GM15510 (cell line): ENCODE results near the gene FEN1.

ENCODE experiments used
- POLR2A ChIP-seq: IDR thresholded peaks from 3 replicates; pipeline ENCODE4 v1.6.1; 2011; ENCODE audit warnings: borderline replicate concordance; ENCODE audit not compliant: insufficient read length; ENCODE audit errors: extremely low read depth

FEN1 gene

DNA sequence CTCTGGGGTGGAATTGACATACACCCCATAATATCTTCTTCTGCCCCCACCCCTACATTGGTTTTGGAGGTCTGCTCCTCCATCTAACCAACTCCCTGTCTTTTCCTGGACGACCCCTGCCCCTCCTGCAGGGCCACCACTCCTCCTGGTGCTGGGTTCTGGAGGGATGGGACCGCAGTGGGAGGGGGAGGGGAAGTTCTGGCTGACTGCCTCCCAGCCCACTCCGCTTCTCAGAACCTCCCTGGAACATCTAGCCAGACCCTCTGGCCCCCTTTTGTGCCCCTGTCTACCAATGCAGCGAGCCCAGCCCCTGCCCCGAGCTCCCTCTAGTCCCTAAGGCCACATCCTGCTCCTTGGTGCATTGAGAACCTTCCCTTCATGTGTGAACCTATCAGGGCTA, 39.0 kb upstream of the FEN1 start:
- TF ChIP-seq POLR2A, result no peak

DNA sequence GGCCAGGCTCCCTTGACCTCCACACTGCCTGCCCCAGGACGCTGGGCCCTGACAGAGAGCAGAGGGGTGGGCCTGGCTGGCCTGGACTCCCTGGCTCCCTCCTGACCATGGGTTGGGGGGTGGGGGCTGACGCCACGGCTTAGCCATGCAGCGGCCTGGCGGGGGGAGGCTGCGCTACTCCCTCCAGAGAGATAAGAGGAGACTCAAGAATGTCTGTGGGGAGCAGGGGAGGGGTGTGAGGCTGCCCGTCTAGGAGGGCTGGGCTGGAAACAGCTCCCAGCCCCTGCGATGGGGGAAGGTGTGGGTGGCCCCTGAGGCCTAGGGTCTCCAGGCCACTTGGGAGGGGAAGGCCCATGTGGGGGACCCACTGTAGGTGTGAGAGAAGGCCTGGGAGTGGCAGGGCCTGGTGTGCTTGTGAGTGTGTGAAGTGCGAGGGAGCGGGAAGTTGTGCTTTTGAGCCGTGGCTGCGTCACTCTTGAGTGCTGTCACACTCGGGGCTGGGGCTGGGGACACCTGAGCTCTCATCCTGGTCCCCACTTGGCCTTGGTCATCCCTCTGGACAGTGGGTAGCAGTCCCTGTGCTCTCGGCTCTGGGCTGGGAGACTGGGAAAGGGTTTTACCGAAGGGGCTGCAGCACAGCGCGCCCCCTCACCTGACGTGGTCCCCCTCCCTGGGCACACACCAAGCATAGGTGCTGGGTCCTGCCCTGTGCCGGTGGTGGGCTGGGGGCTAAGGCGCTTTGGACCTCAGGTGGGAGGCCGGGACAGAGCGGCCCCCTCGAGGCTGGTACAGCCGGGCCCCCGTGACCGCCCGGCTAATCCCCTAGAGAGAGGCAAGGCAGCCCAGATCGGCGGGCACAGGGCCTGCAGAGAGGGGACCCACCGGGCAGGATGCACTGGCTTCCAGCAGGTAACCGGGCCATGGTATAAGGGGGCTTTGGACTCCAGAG, 37.9 kb upstream of the FEN1 start:
- TF ChIP-seq POLR2A, result no peak

GRCh38 chr11:61756147-61756451, 36.6 kb upstream of the FEN1 start:
- no peak for TF ChIP-seq POLR2A

GRCh38 chr11:61756452-61757212, 36.1 kb upstream of the FEN1 start:
- no peak for TF ChIP-seq POLR2A

GRCh38 chr11:61757213-61757862, 35.4 kb upstream of the FEN1 start:
- TF ChIP-seq POLR2A, result no peak

DNA sequence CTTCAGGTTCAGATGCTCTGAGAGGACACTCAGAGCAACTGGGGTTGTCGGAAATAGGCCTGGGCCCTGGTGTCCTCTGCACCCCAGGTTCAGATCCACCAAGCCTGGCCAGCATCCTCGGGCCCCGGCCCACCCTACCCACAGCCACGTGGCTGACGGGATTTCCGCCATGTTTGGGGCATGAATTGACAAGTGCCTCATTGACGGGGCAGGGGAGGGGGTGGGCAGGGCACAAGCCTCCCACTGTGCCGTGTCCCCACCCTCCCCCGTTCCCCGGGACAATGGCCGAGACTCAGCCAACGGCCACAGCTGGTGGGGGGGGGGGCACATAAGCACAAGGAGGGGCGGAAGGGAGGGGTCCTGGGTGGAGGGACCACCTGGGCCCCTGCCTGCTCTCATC, 31.8 kb upstream of the FEN1 start:
- no peak for TF ChIP-seq POLR2A

GRCh38 chr11:61761440-61762222, 31.1 kb upstream of the FEN1 start:
- no peak for TF ChIP-seq POLR2A

DNA sequence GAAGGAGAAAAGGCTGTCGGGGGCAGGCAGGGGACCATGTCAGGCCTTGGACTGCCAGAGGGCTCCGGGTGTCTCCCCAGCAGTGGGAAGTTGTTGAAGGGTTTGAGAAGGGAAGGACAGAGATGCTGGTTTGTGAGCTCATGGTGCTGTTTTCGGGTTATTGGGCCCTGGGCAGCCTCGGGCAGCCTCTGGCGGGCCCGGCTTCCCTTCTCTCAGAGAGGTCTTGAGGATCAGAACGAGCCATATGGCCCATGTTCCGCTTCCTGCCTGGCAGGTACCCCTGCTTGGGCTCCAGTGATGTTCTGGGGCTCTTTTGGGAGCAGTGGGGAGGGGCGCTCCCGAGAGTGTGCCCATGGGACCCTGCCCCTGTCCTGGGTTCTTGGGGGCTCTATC, 30.5 kb upstream of the FEN1 start:
- no peak for TF ChIP-seq POLR2A

- no peak for TF ChIP-seq POLR2A
Observed at GRCh38 chr11:61762798-61763197, 29.9 kb upstream of the FEN1 start.

DNA sequence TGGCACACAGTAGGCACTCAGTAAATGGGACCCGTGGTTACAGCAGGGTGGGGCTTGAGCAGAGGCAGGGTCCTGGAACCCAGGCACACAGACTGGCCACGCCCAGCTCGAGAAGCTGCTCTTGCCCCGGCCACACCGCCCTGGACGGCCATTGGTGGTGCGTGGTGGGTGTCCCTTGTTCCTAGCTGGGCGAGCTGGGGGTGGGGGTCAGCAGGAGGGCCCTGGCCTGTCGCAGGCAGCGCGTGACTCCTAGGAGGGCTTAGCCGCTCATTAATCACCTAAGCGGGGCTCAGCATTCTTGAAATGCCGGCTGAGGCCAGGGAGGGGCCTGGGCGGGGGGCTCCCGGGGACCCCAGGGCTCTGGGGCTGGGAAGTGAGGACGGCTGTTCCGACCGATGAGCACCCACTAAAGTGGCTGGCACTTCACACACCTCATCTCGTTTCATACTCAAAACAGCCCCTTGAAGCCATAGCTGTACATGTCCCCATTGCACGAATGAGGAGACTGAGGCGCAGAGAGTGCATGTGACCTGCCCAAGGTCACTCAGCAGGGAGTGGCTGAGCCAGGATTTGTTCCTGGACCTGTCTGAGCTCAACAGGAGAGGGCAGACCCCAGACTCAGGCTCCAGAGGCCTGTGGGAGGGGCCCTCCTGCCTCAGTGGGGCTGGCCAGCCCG, 28.6 kb upstream of the FEN1 start:
- no peak for TF ChIP-seq POLR2A

DNA sequence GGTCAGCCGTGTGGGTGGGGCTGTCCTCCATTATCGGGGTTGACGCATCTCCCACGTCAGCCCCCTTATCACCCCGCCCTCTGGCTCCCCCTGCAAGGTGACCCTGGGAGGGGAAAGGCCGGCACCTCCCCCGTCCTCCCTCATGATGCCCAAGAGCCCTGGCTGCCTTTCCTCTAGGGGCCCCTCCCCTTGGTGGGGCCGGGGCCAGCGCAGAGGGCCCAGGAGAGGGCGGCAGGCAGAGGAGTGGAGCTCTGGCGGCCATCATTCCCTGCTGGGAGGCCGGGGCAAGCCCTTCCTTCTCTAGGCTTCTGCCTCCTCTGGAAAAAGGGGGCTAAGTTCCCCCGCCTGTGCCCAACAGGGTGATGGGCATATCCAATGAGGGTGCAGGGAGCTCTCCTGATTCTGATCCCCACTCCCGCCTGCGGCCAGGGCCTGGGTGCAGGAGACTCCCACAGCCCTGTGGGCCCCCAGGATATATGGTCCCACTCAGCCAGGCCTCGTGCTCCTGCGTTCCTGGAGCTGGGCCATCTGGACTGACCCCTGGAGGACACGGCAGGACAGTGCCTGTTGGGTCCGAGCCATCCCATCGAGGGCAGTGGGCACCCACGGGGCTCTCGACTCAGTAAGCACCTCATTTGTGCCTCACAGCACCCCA, 28.0 kb upstream of the FEN1 start:
- TF ChIP-seq POLR2A, result no peak

GRCh38 chr11:61765550-61766253, 27.0 kb upstream of the FEN1 start:
- TF ChIP-seq POLR2A, result no peak

DNA sequence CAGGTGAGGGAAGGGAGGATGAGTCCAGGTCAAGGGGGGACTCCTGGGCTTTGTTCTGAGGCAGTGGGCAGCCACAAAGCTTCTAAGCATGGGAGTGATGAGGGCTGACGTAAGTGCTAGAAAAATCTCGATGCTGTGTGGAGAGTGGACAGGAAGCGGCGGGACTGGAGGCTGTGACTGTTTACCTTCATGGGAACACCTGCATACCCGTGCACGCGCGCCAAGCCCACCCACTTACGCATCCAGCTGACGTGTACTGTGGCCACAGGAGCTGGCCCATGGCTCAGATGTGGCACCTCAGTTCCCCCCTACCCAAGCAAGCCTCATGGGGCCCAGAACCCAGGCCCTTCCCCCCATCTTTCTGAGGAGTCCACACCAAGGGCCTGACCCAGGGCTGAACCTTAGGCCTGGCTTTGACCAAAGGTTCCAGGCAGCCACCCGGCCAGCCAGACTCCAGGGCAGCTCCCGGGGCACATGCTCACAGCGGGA, 26.3 kb upstream of the FEN1 start:
- TF ChIP-seq POLR2A, result no peak
